Epithelial cell of prostate (primary cell): ENCODE results near the gene ZDHHC11B.
"Not testable (repeated sequence)": the region's sequence is repeated elsewhere in the genome, so short reads cannot be mapped to it uniquely, and the experiment has no call there.

Experiments used
- DNase-seq: peaks from one replicate; pipeline ENCODE4 v3.0.0-alpha.2; 2011; ENCODE audit warnings: low read depth, low spot score
- H3K27ac ChIP-seq: fragments of 450-650 bp; 2 replicates; pipeline ENCODE4 v1.5.1; 2017; ENCODE audit warnings: mild to moderate bottlenecking

Gene ZDHHC11B

GRCh38 chr5:787224-787856 lies 2.8 kb upstream of the ZDHHC11B start:
- DNase-seq, H3K27ac ChIP-seq: not testable (repeated sequence)

- not testable (repeated sequence) for H3K27ac ChIP-seq, DNase-seq
Observed at GRCh38 chr5:785181-785705, 714 bp upstream of the ZDHHC11B start.

- DNase-seq, H3K27ac ChIP-seq: not testable (repeated sequence)
Observed at GRCh38 chr5:783881-784427, 575 bp downstream of the ZDHHC11B start.

GRCh38 chr5:783049-783802 lies 1.3 kb downstream of the ZDHHC11B start:
- not testable (repeated sequence) for DNase-seq, H3K27ac ChIP-seq

GRCh38 chr5:782356-782755 lies 2.2 kb downstream of the ZDHHC11B start:
- not testable (repeated sequence) for H3K27ac ChIP-seq, DNase-seq

- DNase-seq, H3K27ac ChIP-seq: not testable (repeated sequence)
Observed at GRCh38 chr5:780571-780970, 4.0 kb downstream of the ZDHHC11B start.

GRCh38 chr5:778967-779366 lies 5.6 kb downstream of the ZDHHC11B start:
- not testable (repeated sequence) for DNase-seq, H3K27ac ChIP-seq

GRCh38 chr5:778421-778820 lies 6.1 kb downstream of the ZDHHC11B start:
- DNase-seq, H3K27ac ChIP-seq: not testable (repeated sequence)

GRCh38 chr5:777756-778161 lies 6.8 kb downstream of the ZDHHC11B start:
- H3K27ac ChIP-seq = no peak overlapping the region
- DNase-seq = no peak

GRCh38 chr5:776862-777711 lies 7.4 kb downstream of the ZDHHC11B start:
- H3K27ac ChIP-seq = no peak overlapping the region
- DNase-seq = no peak

- no peak for DNase-seq
- H3K27ac ChIP-seq = no peak overlapping the region
Observed at GRCh38 chr5:775961-776861, 8.3 kb downstream of the ZDHHC11B start.

- not testable (repeated sequence) for H3K27ac ChIP-seq, DNase-seq
Observed at GRCh38 chr5:775595-775960, 9.0 kb downstream of the ZDHHC11B start.

- not testable (repeated sequence) for DNase-seq, H3K27ac ChIP-seq
Observed at GRCh38 chr5:774854-775505, 9.5 kb downstream of the ZDHHC11B start.

- H3K27ac ChIP-seq, DNase-seq: not testable (repeated sequence)
Observed at GRCh38 chr5:774304-774703, 10.2 kb downstream of the ZDHHC11B start.

GRCh38 chr5:773517-774264 lies 10.8 kb downstream of the ZDHHC11B start:
- no peak overlapping the region for H3K27ac ChIP-seq
- DNase-seq = no peak

GRCh38 chr5:772931-773330 lies 11.6 kb downstream of the ZDHHC11B start:
- DNase-seq, H3K27ac ChIP-seq: not testable (repeated sequence)

- not testable (repeated sequence) for DNase-seq, H3K27ac ChIP-seq
Observed at GRCh38 chr5:772547-772890, 12.0 kb downstream of the ZDHHC11B start.

GRCh38 chr5:771841-772546 lies 12.5 kb downstream of the ZDHHC11B start:
- DNase-seq = not testable (repeated sequence)

More at GRCh38 chr5:771841-772546, 12.5 kb downstream of the ZDHHC11B start:
- not testable (repeated sequence) for H3K27ac ChIP-seq
